ENCODE data around the gene LYVE1.
"Not testable (repeated sequence)": the region's sequence is repeated elsewhere in the genome, so short reads cannot be mapped to it uniquely, and the experiment has no call there.

LYVE1 gene, protein sequence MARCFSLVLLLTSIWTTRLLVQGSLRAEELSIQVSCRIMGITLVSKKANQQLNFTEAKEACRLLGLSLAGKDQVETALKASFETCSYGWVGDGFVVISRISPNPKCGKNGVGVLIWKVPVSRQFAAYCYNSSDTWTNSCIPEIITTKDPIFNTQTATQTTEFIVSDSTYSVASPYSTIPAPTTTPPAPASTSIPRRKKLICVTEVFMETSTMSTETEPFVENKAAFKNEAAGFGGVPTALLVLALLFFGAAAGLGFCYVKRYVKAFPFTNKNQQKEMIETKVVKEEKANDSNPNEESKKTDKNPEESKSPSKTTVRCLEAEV

DNA sequence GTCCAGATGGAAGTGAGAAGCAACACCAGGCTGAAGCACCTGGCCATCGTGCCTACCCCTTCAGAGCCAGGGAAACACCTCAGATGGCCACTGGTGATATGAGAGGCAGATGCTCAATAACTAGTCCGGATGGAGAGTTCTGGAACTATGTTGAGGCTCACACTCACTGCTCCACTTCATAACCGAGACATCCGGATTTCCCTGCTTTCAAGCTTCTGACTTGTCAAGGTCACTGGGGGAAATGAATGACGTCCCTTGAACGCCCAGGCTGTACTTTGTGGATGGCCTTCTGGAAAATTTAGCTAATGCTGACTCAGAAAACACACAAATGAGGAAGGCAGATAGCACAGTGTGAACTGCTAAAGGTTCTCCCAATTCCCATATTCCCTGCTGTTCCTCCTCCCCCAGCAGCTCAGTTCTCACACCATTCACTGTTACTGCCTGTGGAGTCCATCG lies at the start of gene LYVE1:
LYVE1 (minus strand) TSS at position 180 of the 456 bp plus-strand sequence; CDS start at position 47, 133 bp downstream.
- no peak for DNase-seq

- DNase-seq = no peak
Measured at GRCh38 chr11:10617551-10617950, 49.1 kb upstream of the LYVE1 start.

- DNase-seq = no peak
Measured at GRCh38 chr11:10611979-10612862, 43.8 kb upstream of the LYVE1 start.

GRCh38 chr11:10609636-10610035 lies 41.2 kb upstream of the LYVE1 start:
- no peak for DNase-seq

DNA sequence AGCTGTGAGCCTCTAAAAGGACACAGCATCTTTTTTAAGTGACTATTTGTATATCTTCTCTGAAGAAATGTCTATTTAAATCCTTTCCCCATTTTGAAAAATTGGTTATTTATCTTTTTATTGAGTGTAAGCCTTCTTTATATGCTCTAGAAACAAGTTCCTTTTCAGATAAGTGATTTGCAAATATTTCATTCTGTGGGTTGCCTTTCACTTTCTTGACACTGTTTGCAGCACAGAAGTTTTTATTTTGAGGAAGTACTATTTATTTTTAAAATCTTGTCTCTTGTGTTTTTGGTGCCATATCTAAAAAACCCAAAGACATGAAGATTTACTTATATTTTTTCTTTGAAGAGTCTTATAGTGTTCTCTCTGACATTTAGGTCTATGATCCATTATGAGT lies 40.1 kb upstream of the LYVE1 start:
- DNase-seq = no peak

DNA sequence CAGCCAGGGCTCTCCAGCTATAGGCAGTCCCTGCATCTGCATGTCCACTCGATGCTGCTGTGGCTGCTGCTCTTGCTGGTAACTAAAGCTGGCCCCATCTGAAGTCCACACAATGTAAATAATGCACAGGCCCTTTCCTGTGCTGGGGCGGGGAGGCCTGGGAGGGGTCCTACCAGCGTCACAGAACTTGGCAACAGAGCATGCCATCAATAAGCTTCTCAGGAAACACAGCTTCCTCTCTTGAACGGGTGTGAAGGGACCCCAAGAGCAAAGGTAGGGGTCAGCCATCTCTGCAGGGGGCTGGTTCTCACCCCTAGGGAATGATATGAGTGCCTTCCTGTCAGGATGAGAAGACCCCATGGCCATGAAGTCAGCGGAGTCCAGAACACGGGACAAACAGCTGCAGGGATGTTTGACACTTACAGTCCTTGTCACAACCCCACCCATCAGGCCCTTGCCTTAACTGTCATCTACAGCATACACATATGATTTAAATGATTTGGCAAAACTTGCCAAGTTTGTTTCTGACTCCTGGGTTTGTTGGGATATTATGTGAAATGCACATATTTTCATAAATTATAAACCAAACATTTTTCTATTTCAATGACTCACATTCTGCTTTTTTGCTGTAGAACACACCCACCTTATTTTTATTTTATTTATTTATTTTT lies 39.1 kb upstream of the LYVE1 start:
- DNase-seq = no peak

GRCh38 chr11:10606536-10607208 lies 38.2 kb upstream of the LYVE1 start:
- no peak for DNase-seq

- DNase-seq = no peak
Measured at GRCh38 chr11:10605941-10606381, 37.5 kb upstream of the LYVE1 start.

GRCh38 chr11:10604798-10605197 lies 36.3 kb upstream of the LYVE1 start:
- no peak for DNase-seq

GRCh38 chr11:10604340-10604748 lies 35.9 kb upstream of the LYVE1 start:
- DNase-seq = no peak

- no peak for DNase-seq
Measured at GRCh38 chr11:10603721-10604297, 35.3 kb upstream of the LYVE1 start.

DNA sequence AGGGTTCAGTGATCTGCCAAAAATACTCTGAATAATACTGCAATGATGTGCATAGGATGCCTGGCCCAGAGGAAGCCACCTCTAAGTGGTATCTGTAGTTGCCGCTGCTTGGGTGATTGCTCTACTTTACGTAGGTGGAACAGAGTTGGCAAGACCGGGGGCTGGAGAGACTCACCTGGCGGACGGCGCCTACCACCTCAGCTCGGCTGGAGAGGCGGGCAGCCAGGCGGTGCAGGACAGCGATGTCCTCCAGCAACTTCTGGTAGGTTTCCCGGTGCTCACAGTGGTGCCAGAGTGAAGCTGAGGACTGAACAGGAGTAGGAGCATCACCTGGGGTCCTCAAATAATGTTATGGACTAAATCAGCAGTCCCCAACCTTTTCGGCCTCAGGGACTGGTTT lies 34.5 kb upstream of the LYVE1 start:
- no peak for DNase-seq

DNA sequence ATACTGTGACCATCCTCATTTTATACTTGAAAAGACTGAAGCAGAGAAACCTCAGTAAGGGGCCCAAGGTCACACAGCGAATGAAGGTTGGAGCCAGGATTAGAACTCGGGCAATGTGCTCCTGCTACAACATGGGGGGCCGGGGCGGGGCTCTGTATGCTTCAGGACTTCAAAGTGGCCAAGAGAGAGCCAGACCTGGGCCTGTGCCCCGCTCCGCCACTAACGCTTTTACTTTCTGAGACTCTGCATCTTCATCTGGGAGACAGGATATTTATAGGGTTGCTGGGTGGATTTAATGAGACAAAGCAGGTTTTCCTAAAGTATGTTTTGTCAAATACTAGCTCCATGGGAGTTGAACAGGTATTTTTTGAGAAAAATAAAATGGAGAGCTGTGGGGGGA lies 33.9 kb upstream of the LYVE1 start:
- DNase-seq = no peak

GRCh38 chr11:10601837-10602236 lies 33.4 kb upstream of the LYVE1 start:
- DNase-seq = no peak

- no peak for DNase-seq
Measured at GRCh38 chr11:10600570-10601248, 32.2 kb upstream of the LYVE1 start.

- no peak for DNase-seq
Measured at GRCh38 chr11:10599388-10600175, 31.1 kb upstream of the LYVE1 start.

GRCh38 chr11:10598816-10599215 lies 30.4 kb upstream of the LYVE1 start:
- DNase-seq = no peak

- DNase-seq = no peak
Measured at GRCh38 chr11:10597877-10598351, 29.4 kb upstream of the LYVE1 start.

GRCh38 chr11:10595840-10596239 lies 27.4 kb upstream of the LYVE1 start:
- DNase-seq = not testable (repeated sequence)

- no peak for DNase-seq
Measured at GRCh38 chr11:10594407-10594806, 25.9 kb upstream of the LYVE1 start.

DNA sequence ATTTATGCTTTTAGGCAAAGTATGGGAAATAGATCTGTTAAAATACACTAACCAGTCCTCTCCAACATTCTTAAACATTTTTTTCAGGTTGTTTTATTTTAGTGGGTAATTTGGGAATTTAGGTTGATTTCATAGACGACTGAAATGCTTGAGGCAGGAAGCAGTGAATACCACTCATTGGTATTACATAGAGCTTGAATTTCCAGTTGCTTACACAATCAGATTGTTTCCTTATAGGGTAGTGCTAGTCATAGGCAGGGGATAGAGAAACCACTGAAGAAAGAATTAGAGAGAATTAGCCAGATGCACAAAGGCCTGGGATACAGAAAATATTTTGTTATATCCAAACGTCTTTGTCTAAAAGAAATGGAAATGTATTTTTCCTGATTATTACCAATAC lies 23.9 kb upstream of the LYVE1 start:
- no peak for DNase-seq
